Muscle layer of duodenum (tissue), 2 donors: Measurements from ENCODE around the gene PGBD2.
A peak's percentile ranks its signal among the peaks of the same experiment; 100 is the strongest.

Source experiments
- H3K27ac ChIP-seq: one replicate; pipeline ENCODE4 v1.7.0; 2013; ENCODE audit warnings: mild to moderate bottlenecking, low read length
- H3K27me3 ChIP-seq: one replicate; pipeline ENCODE4 v1.7.0; 2013; ENCODE audit warnings: low read depth, mild to moderate bottlenecking, control low read depth, low read length
- H3K36me3 ChIP-seq, 2 donors: one replicate each; pipeline ENCODE4 v1.7.0; 2013; ENCODE audit warnings: low read length in 2 of 2, control low read depth in 1 of 2, mild to moderate bottlenecking in 1 of 2; ENCODE audit not compliant: insufficient read depth in 2 of 2, control insufficient read depth in 1 of 2
- H3K4me1 ChIP-seq, 2 donors: one replicate each; pipeline ENCODE4 v1.7.0; 2013; ENCODE audit warnings: low read length in 2 of 2, mild to moderate bottlenecking in 2 of 2, control low read depth in 1 of 2, moderate library complexity in 1 of 2; ENCODE audit not compliant: insufficient read depth in 2 of 2, control insufficient read depth in 1 of 2
- H3K4me3 ChIP-seq, 2 donors: one replicate each; pipeline ENCODE4 v1.7.0; 2013; ENCODE audit warnings: low read length in 2 of 2, low read depth in 1 of 2, mild to moderate bottlenecking in 1 of 2
- H3K9me3 ChIP-seq, 2 donors: one replicate each; pipeline ENCODE4 v1.7.0; 2013; ENCODE audit warnings: low read length in 2 of 2, control low read depth in 1 of 2, mild to moderate bottlenecking in 1 of 2; ENCODE audit not compliant: control insufficient read depth in 1 of 2
- donor health status: healthy.

Gene PGBD2

DNA sequence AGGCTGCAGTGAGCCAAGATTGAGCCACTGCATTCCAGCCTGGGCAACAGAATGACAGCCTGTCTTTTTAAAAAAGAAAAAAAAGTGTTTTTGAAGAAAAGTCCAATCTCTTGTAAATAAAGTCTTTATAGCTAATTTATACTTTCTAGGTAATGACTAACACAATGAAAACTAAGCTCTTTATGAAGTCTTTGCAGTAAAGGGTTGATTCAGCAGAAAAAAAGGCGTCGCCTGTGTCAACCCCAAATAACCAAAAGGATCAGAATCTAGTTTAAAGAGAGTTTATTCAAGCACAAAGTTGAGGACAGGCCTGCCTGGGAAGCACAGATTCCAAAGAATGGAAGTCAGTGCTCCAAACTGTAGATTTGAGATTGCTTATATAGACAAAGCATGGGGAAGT, 14.3 kb upstream of the PGBD2 start:
- no peaks in the 10 kb centered on the region for H3K9me3 ChIP-seq
- no peaks in the 10 kb centered on the region for H3K4me1 ChIP-seq
- no peak overlapping the region for H3K4me3 ChIP-seq
- no peak overlapping the region for H3K27ac ChIP-seq
- no peaks in the 10 kb centered on the region for H3K36me3 ChIP-seq
- no peaks in the 10 kb centered on the region for H3K27me3 ChIP-seq

DNA sequence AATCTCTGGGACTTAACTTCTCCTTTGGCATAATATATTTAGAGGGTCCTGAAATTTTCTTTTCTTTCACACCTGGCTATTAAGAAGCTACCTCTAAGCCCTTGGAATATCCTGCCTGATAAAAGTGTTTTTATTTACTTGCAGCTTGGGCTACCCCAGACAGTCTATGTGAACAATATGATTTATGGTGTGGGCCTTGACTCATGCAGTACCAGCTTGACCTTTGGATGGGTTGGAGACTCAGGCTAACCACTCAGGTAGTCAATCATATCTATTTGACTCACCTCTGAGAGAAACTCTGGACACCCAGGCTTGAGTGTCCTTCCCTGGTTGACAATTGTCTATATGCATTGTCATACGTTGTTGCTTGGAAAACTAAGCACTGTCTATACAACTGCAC, 13.4 kb upstream of the PGBD2 start:
- Histone ChIP-seq H3K4me1 (no peaks in the 10 kb centered on the region), H3K36me3 (no peaks in the 10 kb centered on the region), H3K9me3 (no peaks in the 10 kb centered on the region), H3K27me3 (no peaks in the 10 kb centered on the region), H3K4me3 (no peak overlapping the region), H3K27ac (no peak overlapping the region)

- no peak overlapping the region for H3K4me3 ChIP-seq
- no peak overlapping the region for H3K27ac ChIP-seq
- H3K4me1 ChIP-seq: no peaks in the 10 kb centered on the region
- H3K9me3 ChIP-seq: no peaks in the 10 kb centered on the region
- H3K36me3 ChIP-seq: no peaks in the 10 kb centered on the region
- no peaks in the 10 kb centered on the region for H3K27me3 ChIP-seq
Observed at GRCh38 chr1:248894837-248895236, 11.2 kb upstream of the PGBD2 start.

- Histone ChIP-seq H3K27me3 (no peaks in the 10 kb centered on the region), H3K9me3 (no peaks in the 10 kb centered on the region), H3K4me3 (no peak overlapping the region), H3K27ac (no peak overlapping the region), H3K4me1 (no peaks in the 10 kb centered on the region), H3K36me3 (no peaks in the 10 kb centered on the region)
Observed at GRCh38 chr1:248897412-248898337, 8.4 kb upstream of the PGBD2 start.

GRCh38 chr1:248900637-248901036, 5.4 kb upstream of the PGBD2 start:
- H3K4me1 ChIP-seq: peaks cover 0 to 3% of the 10 kb centered on the region in 2 donors
- H3K27me3 ChIP-seq: no peaks in the 10 kb centered on the region
- no peak overlapping the region for H3K4me3 ChIP-seq
- no peaks in the 10 kb centered on the region for H3K9me3 ChIP-seq
- no peaks in the 10 kb centered on the region for H3K36me3 ChIP-seq
- H3K27ac ChIP-seq: no peak overlapping the region

DNA sequence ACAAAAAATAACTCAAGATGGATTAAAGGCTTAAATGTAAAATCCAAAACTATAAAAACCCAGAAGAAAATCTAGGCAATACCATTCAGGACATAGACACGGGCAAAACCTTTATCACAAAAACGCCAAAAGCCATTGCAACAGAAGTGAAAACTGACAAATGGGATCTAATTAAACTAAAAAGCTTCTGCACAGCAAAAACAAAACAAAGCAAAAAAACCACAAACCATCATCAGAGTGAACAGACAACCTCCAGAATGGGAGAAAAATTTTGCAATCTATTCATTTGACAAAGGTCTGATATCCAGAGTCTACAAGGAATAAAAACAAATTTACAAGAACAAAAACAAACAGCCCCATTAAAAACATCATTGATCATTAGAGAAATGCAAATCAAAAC, 4.5 kb upstream of the PGBD2 start:
- Histone ChIP-seq H3K4me3 (no peak overlapping the region), H3K27ac (no peak overlapping the region), H3K4me1 (peaks cover 0 to 4% of the 10 kb centered on the region in 2 donors), H3K36me3 (no peaks in the 10 kb centered on the region), H3K27me3 (no peaks in the 10 kb centered on the region), H3K9me3 (no peaks in the 10 kb centered on the region)

DNA sequence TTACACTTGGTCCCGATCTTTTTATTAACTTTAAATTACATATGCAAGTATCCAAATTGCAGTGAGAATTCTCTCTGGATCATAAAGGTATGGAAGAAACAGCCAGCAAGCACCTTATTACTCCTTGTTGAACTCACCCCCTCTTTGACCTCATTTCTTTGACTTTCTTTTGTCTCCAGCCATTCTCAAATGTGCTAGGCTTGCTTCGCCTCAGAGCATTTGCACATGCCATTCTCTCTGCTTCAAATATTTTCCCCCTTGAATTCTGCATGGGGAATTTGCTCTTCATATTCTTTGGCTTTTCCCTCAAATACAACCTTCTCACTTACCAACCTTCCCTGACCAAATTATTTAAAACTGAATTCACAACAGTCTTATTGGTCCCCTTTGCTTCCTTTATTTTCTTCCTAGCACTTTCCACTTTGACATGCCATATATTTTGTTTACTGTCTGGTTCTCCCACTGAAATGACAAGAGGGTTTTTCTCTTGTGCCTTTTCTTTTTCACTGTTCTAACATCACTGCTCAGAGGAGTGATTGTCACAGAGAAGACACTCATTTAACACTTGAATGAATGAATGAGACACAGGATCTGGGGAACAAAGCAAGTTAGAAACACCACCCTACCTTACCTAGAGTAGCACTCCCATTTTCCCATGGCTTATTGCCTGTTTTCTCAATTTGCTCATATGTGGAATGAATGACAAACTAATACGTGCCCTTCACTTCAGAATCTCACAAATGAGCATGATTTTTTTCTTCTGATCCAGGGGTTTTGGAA, 1.4 kb upstream of the PGBD2 start:
- peaks cover 8 to 18% of the 10 kb centered on the region in 2 donors for H3K4me1 ChIP-seq
- H3K27me3 ChIP-seq: no peaks in the 10 kb centered on the region
- H3K4me3 ChIP-seq: no peak overlapping the region
- H3K27ac ChIP-seq: no peak overlapping the region
- H3K9me3 ChIP-seq: no peaks in the 10 kb centered on the region
- H3K36me3 ChIP-seq: no peaks in the 10 kb centered on the region

DNA sequence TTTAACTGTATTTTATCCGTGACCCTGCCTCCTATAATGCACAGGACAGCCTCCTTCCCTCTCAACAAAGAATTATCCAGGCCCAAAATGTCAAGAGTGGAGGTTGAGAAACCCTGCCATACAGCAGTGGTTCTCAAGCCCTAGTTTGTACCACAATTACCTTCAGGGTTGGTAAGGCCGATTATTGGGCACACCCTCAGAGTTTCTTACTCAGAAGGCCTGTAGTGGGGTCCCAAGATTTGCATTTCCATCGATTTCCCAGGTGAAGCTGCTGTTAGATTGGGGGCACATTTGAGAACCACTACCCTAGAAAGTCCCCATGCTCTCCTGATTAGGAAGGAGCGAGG, 400 bp upstream of the PGBD2 start:
- Histone ChIP-seq H3K36me3 (no peaks in the 10 kb centered on the region), H3K9me3 (no peaks in the 10 kb centered on the region), H3K4me1 (peaks cover 8 to 19% of the 10 kb centered on the region in 2 donors), H3K27me3 (no peaks in the 10 kb centered on the region), H3K4me3 (peak overlapping the region; percentile 72), H3K27ac (peak overlapping the region; percentile 92)

DNA sequence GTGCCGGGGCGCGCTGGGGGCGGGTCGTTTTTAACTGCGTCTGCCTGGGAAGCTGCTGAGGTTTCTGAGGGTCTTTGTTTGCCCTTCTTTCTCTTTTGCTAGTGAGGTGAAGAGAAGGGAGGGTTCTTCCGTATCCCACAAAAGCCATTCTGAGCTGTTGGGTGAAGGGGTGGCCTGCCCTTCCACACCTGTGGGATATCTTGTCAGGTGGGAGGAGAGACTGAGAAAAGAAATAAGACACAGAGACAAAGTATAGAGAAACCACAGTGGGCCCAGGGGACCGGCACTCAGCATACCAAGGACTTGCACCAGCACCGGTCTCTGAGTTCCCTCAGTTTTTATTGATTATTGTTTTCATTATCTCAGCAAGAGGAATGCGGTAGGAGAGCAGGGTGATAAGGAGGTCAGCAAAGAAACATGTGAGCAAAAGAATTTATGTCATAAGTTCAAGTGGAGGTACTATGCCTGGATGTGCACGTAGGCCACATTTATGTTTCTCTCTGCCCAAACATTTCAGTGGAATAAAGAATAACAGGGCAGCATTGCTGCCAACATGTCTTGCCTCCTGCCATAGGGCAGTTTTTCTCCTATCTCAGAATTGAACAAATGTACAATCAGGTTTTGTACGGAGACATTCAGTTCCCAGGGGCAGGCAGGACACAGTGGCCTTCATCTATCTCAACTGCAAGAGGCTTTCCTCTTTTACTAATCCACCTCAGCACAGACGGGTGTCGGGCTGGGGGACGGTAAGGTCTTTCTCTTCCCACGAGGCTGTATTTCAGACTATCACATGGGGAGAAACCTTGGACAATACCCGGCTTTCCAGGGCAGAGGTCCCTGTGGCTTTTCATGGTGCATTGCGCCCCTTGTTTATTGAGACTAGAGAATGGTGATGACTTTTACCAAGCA, 972 bp downstream of the PGBD2 start:
- Histone ChIP-seq H3K27me3 (no peaks in the 10 kb centered on the region), H3K4me3 (peak overlapping the region; percentile 52 to 69), H3K27ac (peak overlapping the region; percentile 85), H3K4me1 (peaks cover 8 to 19% of the 10 kb centered on the region in 2 donors), H3K9me3 (no peaks in the 10 kb centered on the region), H3K36me3 (no peaks in the 10 kb centered on the region)

DNA sequence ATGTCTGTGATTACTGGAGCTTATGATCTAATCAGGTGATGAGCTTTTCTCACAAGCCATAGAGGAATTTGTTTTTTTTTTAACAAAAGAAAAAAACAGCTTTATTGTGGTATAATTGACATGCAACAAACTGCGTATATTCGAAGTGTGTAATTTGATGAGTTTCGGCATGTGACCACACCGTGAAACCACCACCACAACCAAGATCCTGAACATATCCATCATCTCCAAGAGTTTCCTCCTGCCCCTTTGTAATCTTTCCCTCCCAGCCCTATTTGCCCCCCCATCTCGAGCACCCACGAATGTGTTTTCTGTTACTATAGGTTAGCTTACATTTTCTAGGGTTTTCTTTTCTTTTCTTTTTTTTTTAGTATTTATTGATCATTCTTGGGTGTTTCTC, 4.7 kb downstream of the PGBD2 start:
- Histone ChIP-seq H3K4me1 (peaks cover 4 to 23% of the 10 kb centered on the region in 2 donors), H3K36me3 (peaks cover 10 to 19% of the 10 kb centered on the region in 2 donors), H3K27ac (no peak overlapping the region), H3K27me3 (no peaks in the 10 kb centered on the region), H3K9me3 (no peaks in the 10 kb centered on the region), H3K4me3 (no peak overlapping the region)

GRCh38 chr1:248913933-248914332, 7.9 kb downstream of the PGBD2 start:
- Histone ChIP-seq H3K4me1 (peaks cover 3 to 12% of the 10 kb centered on the region in 2 donors), H3K36me3 (peaks cover 32 to 40% of the 10 kb centered on the region in 2 donors), H3K4me3 (no peak overlapping the region), H3K27ac (no peak overlapping the region), H3K27me3 (no peaks in the 10 kb centered on the region), H3K9me3 (no peaks in the 10 kb centered on the region)
